Heart left ventricle (tissue), 16 donors: ENCODE data around the gene LRRN3. TPM values are rescaled to one million over a fixed set of nuclear protein-coding genes. Genes with fewer than 3 reads are reported as not detected.

Experiments used
- ATAC-seq, 4 donors: fragments of 200-7000 bp; cut with Tn5 transposase; one replicate each; pipeline ENCODE4 v1.9.1; 2020 to 2022; ENCODE audit warnings: moderate library complexity in 4 of 4, mild to moderate bottlenecking in 3 of 4, moderate number of reproducible peaks in 1 of 4
- DNase-seq, 5 donors: peaks; one replicate each; pipeline ENCODE4 v3.0.0-alpha.2; 2020
- H3K27ac ChIP-seq, 12 donors: fragments of 200-600 bp; sonication (generic) in 4 of 12; one replicate each; pipeline versions ENCODE4 v1.5.0 to v1.8.0; 2016 to 2022; ENCODE audit warnings: mild to moderate bottlenecking in 2 of 12
- H3K27me3 ChIP-seq, 9 donors: fragments of 200-600 bp; sonication (generic) in 2 of 9; one replicate each; pipeline versions ENCODE4 v1.5.1 to v1.8.0; 2016 to 2022; ENCODE audit warnings: mild to moderate bottlenecking in 3 of 9
- H3K36me3 ChIP-seq, 9 donors: fragments of 200-600 bp; sonication (generic) in 2 of 9; one replicate each; pipeline versions ENCODE4 v1.5.0 to v1.8.0; 2018 to 2022; ENCODE audit warnings: mild to moderate bottlenecking in 2 of 9
- H3K4me1 ChIP-seq, 12 donors: fragments of 200-600 bp; sonication (generic) in 4 of 12; one replicate each; pipeline versions ENCODE4 v1.5.0 to v1.8.0; 2016 to 2022; ENCODE audit warnings: mild to moderate bottlenecking in 3 of 12
- H3K4me3 ChIP-seq, 12 donors: fragments of 200-600 bp; sonication (generic) in 4 of 12; one replicate each; pipeline versions ENCODE4 v1.5.0 to v1.8.0; 2017 to 2022; ENCODE audit warnings: mild to moderate bottlenecking in 9 of 12, moderate library complexity in 4 of 12
- H3K9me3 ChIP-seq, 12 donors: fragments of 200-600 bp; sonication (generic) in 4 of 12; one replicate each; pipeline versions ENCODE4 v1.5.0 to v1.8.0; 2016 to 2022; ENCODE audit warnings: mild to moderate bottlenecking in 1 of 12
- POLR2A ChIP-seq, 2 donors: fragments of 450-650 bp; IDR thresholded peaks; one replicate each; pipeline ENCODE4 v1.6.1; 2017; ENCODE audit warnings: antibody characterized with exemption in 2 of 2, mild to moderate bottlenecking in 2 of 2, moderate library complexity in 2 of 2
- WGBS, 4 donors: extraction: QIAGEN DNeasy Blood & Tissue Kit in 2 of 4; methylation state at CpG; one replicate each; pipeline versions ENCODE4 v1.1.5 to v1.1.7; 2013 to 2018; 5-methylcytosine and 5-hydroxymethylcytosine counted together
- intact Hi-C, 10 donors: fragments of 100-400 bp; cut with DNase I; formaldehyde crosslinking; loops; one replicate each; pipeline versions ENCODE4 v1.11.1 to v1.14.2; 2022
- polyA plus RNA-seq, 2 donors: library from polyadenylated mRNA; stranded (reverse); fragments of 200-250 nt; gene quantifications; one replicate each; pipeline ENCODE4 v1.2.3, GENCODE V29; 2013
- total RNA-seq, 9 donors: library from RNA; depleted of rRNA in 2 of 9; stranded (reverse); fragments of >200 nt in 2 of 9; fragmentation: NEBNext Ultra II Directional in 3 of 9; extraction: Animal tissue kit (Norgen Biotek cat#: 25700) in 3 of 9; gene quantifications; one replicate each; pipeline versions ENCODE4 v1.1.0 to v1.2.4, GENCODE V29; 2016 to 2023
- TF ChIP-seq, protein P1 (sequence below), 12 donors: fragments of 200-600 bp; sonication (generic) in 4 of 12; IDR thresholded peaks; one replicate each; pipeline versions ENCODE4 v1.5.0 to v1.8.0; 2018 to 2022; ENCODE audit warnings: antibody characterized with exemption in 12 of 12, mild to moderate bottlenecking in 5 of 12
- donor health status: ischemic (EF 13 %, LVEDD 7.1; RV severe dilation, severe dysfunction).
- donor health status: healthy with polysubstance abuse.
- donor health status: DM: no; HTN: yes; CAD: no.
- donor health status: DM: no; HTN: no; CAD: no.
- donor health status: ischemic (EF 25% LVEDD 6.9; RV normal size, moderate dysfunction).
- donor health status: ischemic (EF 25% LVEDD 5.7; RV mildly dilated, moderate dysfunction).
- donor health status: healthy.
- donor health status: DM: yes; HTN: yes; CAD: no.
- donor health status: ischemic (EF 35%, LVEDD 5.7; RV mildly dilated, moderate dysfunction).
- donor health status: nonischemic (EF 11% LVEDD 7.7; RV severe dilation, severe dysfunction).
- donor health status: DM: yes; HTN: yes; CAD: no.
- donor health status: PGD.
- donor health status: ischemic (EF 29% LVEDD 5.4; RV normal size, mild dysfunction).
- donor health status: nonischemic (EF 23%, LVEDD 6.1; RV moderate dilation, normal function).

Gene LRRN3
- total and polyA plus RNA-seq, 11 donors, result 0.52 to 11.0 (median 2.3) TPM

DNA sequence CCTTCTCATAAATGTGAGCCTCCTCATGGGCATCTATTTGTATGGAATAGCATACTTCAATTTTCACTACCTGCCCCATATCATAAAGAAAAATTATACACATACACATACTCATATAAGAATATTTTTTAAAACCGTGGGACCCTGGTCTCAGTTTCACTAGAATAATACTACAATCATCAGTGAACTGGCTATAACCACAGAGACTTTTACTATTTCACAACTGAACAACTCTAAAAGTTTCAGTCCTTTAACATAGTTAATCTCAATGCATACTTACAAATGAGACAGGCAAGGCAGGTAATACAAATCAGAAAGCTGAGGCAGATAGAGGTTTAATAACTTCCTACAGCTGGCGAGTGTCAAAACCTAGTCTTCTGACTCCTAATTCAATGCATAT lies 83.1 kb downstream of the LRRN3 start:
- H3K4me3 ChIP-seq, result no peak overlapping the region
- 92 to 97% (median 94%) methylated on average over 2 of the region's 2 CpGs for WGBS, 4 donors
- no peaks in the 10 kb centered on the region for H3K27me3 ChIP-seq
- ATAC-seq, result no peak
- H3K27ac ChIP-seq, result no peak overlapping the region
- no peaks in the 10 kb centered on the region for H3K36me3 ChIP-seq
- no peaks in the 10 kb centered on the region for H3K4me1 ChIP-seq
- TF ChIP-seq POLR2A (IDR thresholded peaks at IDR 0.05), result no peak
- TF ChIP-seq, protein P1, sequence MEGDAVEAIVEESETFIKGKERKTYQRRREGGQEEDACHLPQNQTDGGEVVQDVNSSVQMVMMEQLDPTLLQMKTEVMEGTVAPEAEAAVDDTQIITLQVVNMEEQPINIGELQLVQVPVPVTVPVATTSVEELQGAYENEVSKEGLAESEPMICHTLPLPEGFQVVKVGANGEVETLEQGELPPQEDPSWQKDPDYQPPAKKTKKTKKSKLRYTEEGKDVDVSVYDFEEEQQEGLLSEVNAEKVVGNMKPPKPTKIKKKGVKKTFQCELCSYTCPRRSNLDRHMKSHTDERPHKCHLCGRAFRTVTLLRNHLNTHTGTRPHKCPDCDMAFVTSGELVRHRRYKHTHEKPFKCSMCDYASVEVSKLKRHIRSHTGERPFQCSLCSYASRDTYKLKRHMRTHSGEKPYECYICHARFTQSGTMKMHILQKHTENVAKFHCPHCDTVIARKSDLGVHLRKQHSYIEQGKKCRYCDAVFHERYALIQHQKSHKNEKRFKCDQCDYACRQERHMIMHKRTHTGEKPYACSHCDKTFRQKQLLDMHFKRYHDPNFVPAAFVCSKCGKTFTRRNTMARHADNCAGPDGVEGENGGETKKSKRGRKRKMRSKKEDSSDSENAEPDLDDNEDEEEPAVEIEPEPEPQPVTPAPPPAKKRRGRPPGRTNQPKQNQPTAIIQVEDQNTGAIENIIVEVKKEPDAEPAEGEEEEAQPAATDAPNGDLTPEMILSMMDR (IDR thresholded peaks at IDR 0.05), result no peak
- DNase-seq, result no peak
- H3K9me3 ChIP-seq, result peaks cover 0 to 5% (median 0%) of the 10 kb centered on the region in 12 donors
- intact Hi-C loops, result no loop called here

DNA sequence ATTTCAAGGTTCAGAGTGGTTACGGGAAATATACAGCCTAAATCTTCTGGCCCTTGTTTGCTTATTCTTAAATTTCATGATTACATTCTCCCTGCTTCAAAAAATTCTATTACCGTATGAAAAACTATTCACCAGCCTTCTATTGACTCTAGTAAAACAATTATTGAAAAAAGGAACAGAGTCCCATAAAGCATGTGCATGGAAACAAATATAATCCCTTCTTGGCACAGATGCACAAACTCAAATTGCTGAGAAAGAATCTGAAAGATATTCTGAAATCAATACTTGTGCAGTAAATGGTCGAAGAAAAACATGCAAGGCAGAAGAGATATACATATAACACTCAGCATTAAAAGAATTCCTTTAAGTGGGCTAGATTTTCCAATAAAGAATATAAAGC lies 83.6 kb downstream of the LRRN3 start:
- no peak for ATAC-seq
- no peaks in the 10 kb centered on the region for H3K4me1 ChIP-seq
- intact Hi-C loops, result no loop called here
- H3K36me3 ChIP-seq, result no peaks in the 10 kb centered on the region
- no peak for DNase-seq
- 90 to 96% (median 93%) methylated on average over 3 of the region's 3 CpGs for WGBS, 4 donors
- H3K9me3 ChIP-seq, result peaks cover 0 to 10% (median 0%) of the 10 kb centered on the region in 12 donors
- no peak overlapping the region for H3K27ac ChIP-seq
- no peak overlapping the region for H3K4me3 ChIP-seq
- no peaks in the 10 kb centered on the region for H3K27me3 ChIP-seq
- TF ChIP-seq, protein P1 (IDR thresholded peaks at IDR 0.05), result no peak
- no peak for TF ChIP-seq POLR2A (IDR thresholded peaks at IDR 0.05)
